Measurements from ENCODE around the gene GSTM2.

- TF ChIP-seq, protein P1, sequence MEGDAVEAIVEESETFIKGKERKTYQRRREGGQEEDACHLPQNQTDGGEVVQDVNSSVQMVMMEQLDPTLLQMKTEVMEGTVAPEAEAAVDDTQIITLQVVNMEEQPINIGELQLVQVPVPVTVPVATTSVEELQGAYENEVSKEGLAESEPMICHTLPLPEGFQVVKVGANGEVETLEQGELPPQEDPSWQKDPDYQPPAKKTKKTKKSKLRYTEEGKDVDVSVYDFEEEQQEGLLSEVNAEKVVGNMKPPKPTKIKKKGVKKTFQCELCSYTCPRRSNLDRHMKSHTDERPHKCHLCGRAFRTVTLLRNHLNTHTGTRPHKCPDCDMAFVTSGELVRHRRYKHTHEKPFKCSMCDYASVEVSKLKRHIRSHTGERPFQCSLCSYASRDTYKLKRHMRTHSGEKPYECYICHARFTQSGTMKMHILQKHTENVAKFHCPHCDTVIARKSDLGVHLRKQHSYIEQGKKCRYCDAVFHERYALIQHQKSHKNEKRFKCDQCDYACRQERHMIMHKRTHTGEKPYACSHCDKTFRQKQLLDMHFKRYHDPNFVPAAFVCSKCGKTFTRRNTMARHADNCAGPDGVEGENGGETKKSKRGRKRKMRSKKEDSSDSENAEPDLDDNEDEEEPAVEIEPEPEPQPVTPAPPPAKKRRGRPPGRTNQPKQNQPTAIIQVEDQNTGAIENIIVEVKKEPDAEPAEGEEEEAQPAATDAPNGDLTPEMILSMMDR (IDR thresholded peaks at IDR 0.05; ENCODE audit: low read depth, low read length, missing input control), result no peak
- peak in 1 of 2 donors; percentile 32 for TF ChIP-seq RAD21 (IDR thresholded peaks at IDR 0.05)
- TF ChIP-seq, protein P2, sequence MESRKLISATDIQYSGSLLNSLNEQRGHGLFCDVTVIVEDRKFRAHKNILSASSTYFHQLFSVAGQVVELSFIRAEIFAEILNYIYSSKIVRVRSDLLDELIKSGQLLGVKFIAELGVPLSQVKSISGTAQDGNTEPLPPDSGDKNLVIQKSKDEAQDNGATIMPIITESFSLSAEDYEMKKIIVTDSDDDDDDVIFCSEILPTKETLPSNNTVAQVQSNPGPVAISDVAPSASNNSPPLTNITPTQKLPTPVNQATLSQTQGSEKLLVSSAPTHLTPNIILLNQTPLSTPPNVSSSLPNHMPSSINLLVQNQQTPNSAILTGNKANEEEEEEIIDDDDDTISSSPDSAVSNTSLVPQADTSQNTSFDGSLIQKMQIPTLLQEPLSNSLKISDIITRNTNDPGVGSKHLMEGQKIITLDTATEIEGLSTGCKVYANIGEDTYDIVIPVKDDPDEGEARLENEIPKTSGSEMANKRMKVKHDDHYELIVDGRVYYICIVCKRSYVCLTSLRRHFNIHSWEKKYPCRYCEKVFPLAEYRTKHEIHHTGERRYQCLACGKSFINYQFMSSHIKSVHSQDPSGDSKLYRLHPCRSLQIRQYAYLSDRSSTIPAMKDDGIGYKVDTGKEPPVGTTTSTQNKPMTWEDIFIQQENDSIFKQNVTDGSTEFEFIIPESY (IDR thresholded peaks at IDR 0.05), result no peak
- TF ChIP-seq REST (IDR thresholded peaks at IDR 0.05), result no peak
- TF ChIP-seq GABPA (IDR thresholded peaks at IDR 0.05 in 1 of 2, conservative IDR thresholded peaks at IDR 0.05 in 1 of 2), result peak in 1 of 2 donors; percentile 79
- TF ChIP-seq JUND (IDR thresholded peaks at IDR 0.05), result no peak
- TF ChIP-seq YY1 (IDR thresholded peaks at IDR 0.05), result no peak
- no peak for TF ChIP-seq SP1 (IDR thresholded peaks at IDR 0.05)
- TF ChIP-seq EGR1 (IDR thresholded peaks at IDR 0.05; ENCODE audit: low read depth in 2 of 2), result no peak
These were observed 47.0 kb upstream of the GSTM2 start for GRCh38 chr1:109620841-109621286.

Measured in liver (tissue), 3 donors.